Endodermal cell (in vitro differentiated cells): ENCODE data around the gene CHRNA3. TPM values are rescaled to one million over a fixed set of nuclear protein-coding genes. Genes with fewer than 3 reads are reported as not detected.
A peak's percentile ranks its signal among the peaks of the same experiment; 100 is the strongest.

ENCODE experiments used
- DNase-seq: peaks from one replicate; pipeline ENCODE4 v3.0.0-alpha.2; 2017
- H3K27ac ChIP-seq: 2 replicates; pipeline ENCODE4 v1.5.1; 2013; ENCODE audit warnings: mild to moderate bottlenecking, low read depth, low read length, moderate library complexity
- H3K27me3 ChIP-seq: 2 replicates; pipeline ENCODE4 v1.6.1; 2013; ENCODE audit warnings: mild to moderate bottlenecking, low read length, moderate library complexity; ENCODE audit not compliant: insufficient read depth, control insufficient read depth, poor library complexity, severe bottlenecking
- H3K36me3 ChIP-seq: 2 replicates; pipeline ENCODE4 v1.7.0; 2013; ENCODE audit warnings: mild to moderate bottlenecking, low read length, moderate library complexity; ENCODE audit not compliant: control insufficient read depth, insufficient read depth
- H3K4me1 ChIP-seq: one replicate; pipeline ENCODE4 v1.7.0; 2013; ENCODE audit warnings: low read length; ENCODE audit not compliant: control insufficient read depth, insufficient read depth
- H3K4me3 ChIP-seq: 2 replicates; pipeline ENCODE4 v1.5.1; 2013; ENCODE audit warnings: mild to moderate bottlenecking, low read length, moderate library complexity
- H3K9ac ChIP-seq: 2 replicates; pipeline ENCODE4 v1.6.1; 2013; ENCODE audit warnings: mild to moderate bottlenecking, low read length, moderate library complexity; ENCODE audit not compliant: poor library complexity, severe bottlenecking; ENCODE audit errors: extremely low read depth
- H3K9me3 ChIP-seq: 2 replicates; pipeline ENCODE4 v1.6.1; 2013; ENCODE audit warnings: mild to moderate bottlenecking, low read length, moderate library complexity; ENCODE audit not compliant: control insufficient read depth
- H3K27ac Mint-ChIP-seq: 2 replicates; pipeline ENCODE4 v1.8.0; 2020; ENCODE audit warnings: mixed read lengths
- H3K27me3 Mint-ChIP-seq: 2 replicates; pipeline ENCODE4 v1.8.0; 2021; ENCODE audit warnings: mild to moderate bottlenecking, mixed read lengths; ENCODE audit not compliant: insufficient read depth
- H3K36me3 Mint-ChIP-seq: 2 replicates; pipeline ENCODE4 v1.8.0; 2020; ENCODE audit warnings: low read depth, mixed read lengths
- H3K4me1 Mint-ChIP-seq: 2 replicates; pipeline ENCODE4 v1.8.0; 2020; ENCODE audit warnings: mixed read lengths
- H3K4me3 Mint-ChIP-seq: 2 replicates; pipeline ENCODE4 v1.8.0; 2020; ENCODE audit warnings: mild to moderate bottlenecking, moderate library complexity, mixed read lengths
- H3K9me3 Mint-ChIP-seq: 2 replicates; pipeline ENCODE4 v1.8.0; 2020; ENCODE audit warnings: mild to moderate bottlenecking, mixed read lengths
- CTCF ChIP-seq: fragments of 200-600 bp; sonication (generic); conservative IDR thresholded peaks from 2 replicates; pipeline ENCODE4 v1.5.0; 2021; ENCODE audit warnings: antibody characterized with exemption, mild to moderate bottlenecking
- WGBS, 2 experiments: methylation state at CpG; one replicate each; pipeline versions ENCODE4 v1.1.5 to v1.1.7; 2013; ENCODE audit warnings: missing lambda C conversion rate in 2 of 2, mixed read lengths in 1 of 2; ENCODE audit not compliant: insufficient coverage in 1 of 2, insufficient read length in 1 of 2; 5-methylcytosine and 5-hydroxymethylcytosine counted together
- total RNA-seq, 2 donors: library from RNA; stranded (reverse); fragmentation: NEBNext Ultra II Directional in 1 of 2; extraction: Animal tissue kit (Norgen Biotek cat#: 25700) in 1 of 2; gene quantifications; 2 replicates in 1 of 2; 3 replicates in 1 of 2; pipeline ENCODE4 v1.2.1, GENCODE V29; 2021

Gene CHRNA3
- total RNA-seq, 2 donors from 2014 or later, result 1.6 to 3.7 TPM

- no peak for DNase-seq
- Mint-ChIP-seq H3K36me3 (no peaks in the 10 kb centered on the region), H3K4me1 (no peaks in the 10 kb centered on the region), H3K27me3 (peaks cover 44% of the 10 kb centered on the region), H3K4me3 (peak overlapping the region; percentile 61), H3K9me3 (no peaks in the 10 kb centered on the region), H3K27ac (no peak overlapping the region)
- peaks cover 46% of the 10 kb centered on the region for H3K27me3 ChIP-seq
- no peak overlapping the region for H3K4me3 ChIP-seq
- H3K9me3 ChIP-seq, result no peaks in the 10 kb centered on the region
- no peaks in the 10 kb centered on the region for H3K36me3 ChIP-seq
- TF ChIP-seq CTCF, result no peak
- no peak overlapping the region for H3K9ac ChIP-seq
- 83 to 86% methylated on average over 8 to 10 of the region's 10 CpGs for WGBS, 2 experiments
- no peaks in the 10 kb centered on the region for H3K4me1 ChIP-seq
- no peak overlapping the region for H3K27ac ChIP-seq
Measured at GRCh38 chr15:78621810-78622402, 1.1 kb upstream of the CHRNA3 start.

GRCh38 chr15:78620021-78620526 is 722 bp downstream of the CHRNA3 start:
- Mint-ChIP-seq H3K27me3 (peaks cover 44% of the 10 kb centered on the region), H3K36me3 (no peaks in the 10 kb centered on the region), H3K4me1 (no peaks in the 10 kb centered on the region), H3K4me3 (peak overlapping the region; percentile 61), H3K9me3 (no peaks in the 10 kb centered on the region), H3K27ac (no peak overlapping the region)
- H3K27me3 ChIP-seq, result peaks cover 46% of the 10 kb centered on the region
- H3K36me3 ChIP-seq, result no peaks in the 10 kb centered on the region
- peak; percentile 93 for DNase-seq
- H3K9ac ChIP-seq, result no peak overlapping the region
- H3K4me1 ChIP-seq, result no peaks in the 10 kb centered on the region
- H3K4me3 ChIP-seq, result peak overlapping the region; percentile 76
- H3K9me3 ChIP-seq, result no peaks in the 10 kb centered on the region
- peak; percentile 75 for TF ChIP-seq CTCF
- no peak overlapping the region for H3K27ac ChIP-seq
- WGBS, 2 experiments, result 1 to 8% methylated on average over 10 to 39 of the region's 41 CpGs

- Histone ChIP-seq H3K4me3 (peak overlapping the region; percentile 76), H3K9me3 (no peaks in the 10 kb centered on the region), H3K27me3 (peaks cover 46% of the 10 kb centered on the region), H3K4me1 (no peaks in the 10 kb centered on the region), H3K36me3 (no peaks in the 10 kb centered on the region), H3K27ac (no peak overlapping the region), H3K9ac (no peak overlapping the region)
- Mint-ChIP-seq H3K4me3 (peak overlapping the region; percentile 61), H3K4me1 (no peaks in the 10 kb centered on the region), H3K27me3 (peaks cover 44% of the 10 kb centered on the region), H3K36me3 (no peaks in the 10 kb centered on the region), H3K9me3 (no peaks in the 10 kb centered on the region), H3K27ac (no peak overlapping the region)
- DNase-seq, result peak; percentile 66
- WGBS, 2 experiments, result 69 to 77% methylated on average over 13 to 20 of the region's 20 CpGs
- TF ChIP-seq CTCF, result no peak
Measured at GRCh38 chr15:78619022-78619950, 1.5 kb downstream of the CHRNA3 start.
